Sciatic nerve (tissue), 2 donors: ENCODE results near the gene SNAPIN. TPM values are rescaled to one million over a fixed set of nuclear protein-coding genes. Genes with fewer than 3 reads are reported as not detected.
A peak's percentile ranks its signal among the peaks of the same experiment; 100 is the strongest.
"Not testable (repeated sequence)": the region's sequence is repeated elsewhere in the genome, so short reads cannot be mapped to it uniquely, and the experiment has no call there.

ENCODE experiments used
- ATAC-seq: fragments of 200-7000 bp; cut with Tn5 transposase; one replicate; pipeline ENCODE4 v1.9.1; 2020; ENCODE audit warnings: mild to moderate bottlenecking, moderate library complexity
- DNase-seq: peaks from one replicate; pipeline ENCODE4 v3.0.0-alpha.2; 2020; ENCODE audit warnings: low spot score
- intact Hi-C: fragments of 100-400 bp; cut with DNase I; formaldehyde crosslinking; loops from one replicate; pipeline ENCODE4 v1.14.2; 2022
- total RNA-seq: library from RNA; stranded (reverse); fragmentation: NEBNext Ultra II Directional; extraction: Animal tissue kit (Norgen Biotek cat#: 25700); gene quantifications from one replicate; pipeline ENCODE4 v1.2.1, GENCODE V29; 2021
- donor health status: DM: no; HTN: no; CAD: no.
- donor health status: DM: no; HTN: no; CAD: no.

SNAPIN gene
- total RNA-seq, 1 donor from 2014 or later = 30.2 TPM

DNA sequence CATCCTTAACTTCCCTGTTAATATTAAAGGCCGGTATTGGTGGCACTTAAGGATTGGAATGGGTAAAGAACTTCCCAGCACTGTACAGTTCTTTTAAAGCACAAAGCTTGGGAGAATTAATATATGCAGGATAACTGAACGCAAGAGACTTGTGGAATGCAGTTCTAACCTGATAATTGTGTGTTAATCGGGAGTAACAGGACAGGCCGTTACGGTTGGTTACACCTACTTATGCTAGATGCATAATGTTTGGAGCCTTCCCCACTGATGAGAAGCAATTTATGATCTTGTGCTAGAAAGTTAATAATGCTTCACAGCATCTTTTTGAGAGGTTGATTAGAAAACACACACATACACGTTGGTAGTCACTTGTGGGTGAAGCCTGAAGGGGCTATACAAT is 17.6 kb upstream of the SNAPIN start:
- intact Hi-C loops = no loop called here
- DNase-seq (no peak), ATAC-seq (no peak)

DNA sequence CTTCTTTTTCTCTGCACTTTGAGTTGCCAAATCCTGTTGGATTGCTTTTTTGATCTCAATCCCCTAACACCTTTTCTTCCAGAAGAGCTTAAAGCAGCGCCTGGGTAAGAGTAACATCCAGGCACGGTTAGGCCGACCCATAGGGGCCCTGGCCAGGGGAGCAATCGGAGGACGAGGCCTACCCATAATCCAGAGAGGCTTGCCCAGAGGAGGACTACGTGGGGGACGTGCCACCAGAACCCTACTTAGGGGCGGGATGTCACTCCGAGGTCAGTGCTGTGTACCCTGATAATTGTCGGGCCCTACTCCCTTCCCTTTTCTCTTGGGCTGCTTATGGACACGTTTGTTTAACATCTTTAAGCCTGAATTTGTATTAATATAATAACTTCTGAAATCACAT is 16.3 kb upstream of the SNAPIN start:
- ATAC-seq = no peak
- intact Hi-C loops = no loop called here

DNA sequence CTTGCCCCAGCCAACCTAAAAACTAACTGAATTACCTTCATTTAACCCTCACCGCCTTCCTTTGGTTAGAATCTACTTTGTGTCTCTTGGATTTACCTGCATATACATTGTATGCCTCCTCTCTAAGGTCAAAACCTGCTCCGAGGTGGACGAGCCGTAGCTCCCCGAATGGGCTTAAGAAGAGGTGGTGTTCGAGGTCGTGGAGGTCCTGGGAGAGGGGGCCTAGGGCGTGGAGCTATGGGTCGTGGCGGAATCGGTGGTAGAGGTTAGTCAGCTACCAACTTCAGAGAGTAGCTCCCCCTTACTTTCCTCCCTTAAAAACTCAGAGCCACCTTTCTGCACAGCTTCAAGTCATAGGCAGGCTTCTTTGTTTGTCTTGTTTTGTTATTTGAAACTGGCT is 15.4 kb upstream of the SNAPIN start:
- DNase-seq = no peak
- intact Hi-C loops = no loop called here
- no peak for ATAC-seq

More for the DNA sequence above, 16.3 kb upstream of the SNAPIN start:
- no peak for DNase-seq

- DNase-seq (no peak), ATAC-seq (no peak)
- intact Hi-C loops = no loop called here
Measured at GRCh38 chr1:153643816-153644215, 14.7 kb upstream of the SNAPIN start.

GRCh38 chr1:153646672-153647345 is 11.7 kb upstream of the SNAPIN start:
- no peak for DNase-seq
- intact Hi-C loops = no loop called here
- peak; percentile 47 for ATAC-seq

DNA sequence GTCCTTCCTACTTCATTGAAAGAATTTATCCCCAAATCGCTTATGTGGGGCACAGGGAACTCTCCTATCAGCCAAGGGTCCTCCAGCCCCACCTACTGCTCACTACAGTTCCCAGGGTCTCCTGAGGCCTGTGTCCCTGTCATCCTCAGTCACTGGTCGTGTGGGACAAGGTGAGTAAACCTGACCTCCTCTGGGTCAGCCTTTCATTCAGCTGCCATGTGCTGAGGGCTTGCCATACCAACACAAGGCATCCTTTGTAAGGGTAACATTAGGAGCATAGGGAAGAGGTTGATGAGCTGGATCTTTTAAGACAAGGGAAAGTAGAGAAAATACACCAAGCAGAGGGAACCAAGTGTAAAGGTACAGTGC is 11.2 kb upstream of the SNAPIN start:
- ATAC-seq (peak; percentile 23), DNase-seq (no peak)
- intact Hi-C loops = no loop called here

DNA sequence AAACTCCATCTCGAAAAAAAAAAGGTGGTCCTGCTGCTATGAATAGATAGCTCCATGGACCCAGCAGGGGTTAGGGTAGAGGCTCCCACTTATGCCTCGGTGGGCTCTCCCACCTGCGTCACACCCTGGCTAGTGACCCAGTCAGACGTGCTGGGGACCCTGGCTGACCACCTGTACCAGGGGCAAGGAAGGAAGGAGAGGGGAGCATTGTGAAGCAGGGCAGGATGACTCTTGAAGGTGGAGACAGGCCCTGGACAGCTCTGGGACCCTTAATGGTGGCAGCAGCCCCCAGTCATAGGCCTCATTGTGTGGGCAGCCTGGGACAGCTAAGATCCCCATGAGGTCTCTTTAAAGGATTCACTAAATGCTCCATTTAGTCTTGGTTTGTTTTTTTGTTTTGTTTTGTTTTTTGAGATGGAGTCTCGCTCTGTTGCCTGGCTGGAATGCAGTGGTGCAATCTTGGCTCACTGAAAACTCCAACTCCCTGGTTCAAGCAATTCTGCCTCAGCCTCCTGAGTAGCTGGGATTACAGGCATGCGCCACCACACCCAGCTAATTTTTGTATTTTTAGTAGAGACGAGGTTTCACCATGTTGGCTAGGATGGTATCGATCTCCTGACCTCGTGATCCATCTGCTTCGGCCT is 10.4 kb upstream of the SNAPIN start:
- ATAC-seq (no peak), DNase-seq (no peak)
- intact Hi-C loops = no loop called here

GRCh38 chr1:153649137-153649862 is 9.2 kb upstream of the SNAPIN start:
- no peak for ATAC-seq
- intact Hi-C loops = no loop called here
- DNase-seq = no peak

DNA sequence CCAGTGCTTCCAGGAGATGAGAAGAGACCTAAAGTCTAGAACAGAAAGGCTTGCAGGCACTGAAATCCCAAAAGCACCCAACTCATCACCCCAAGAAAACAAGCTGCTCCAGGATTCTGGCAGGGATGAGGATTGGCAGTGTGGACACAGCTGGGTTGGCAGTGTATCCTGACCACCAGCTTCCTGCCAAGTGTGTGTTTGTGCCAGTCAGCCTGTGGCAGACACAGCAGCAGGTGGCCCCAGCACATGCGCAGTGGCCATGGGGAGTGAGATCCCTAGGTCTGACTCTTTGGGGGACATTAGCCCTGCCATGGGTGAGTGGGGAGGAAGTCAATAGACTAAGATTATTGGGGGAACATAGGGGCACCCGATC is 8.7 kb upstream of the SNAPIN start:
- DNase-seq (no peak), ATAC-seq (no peak)
- intact Hi-C loops = no loop called here

DNA sequence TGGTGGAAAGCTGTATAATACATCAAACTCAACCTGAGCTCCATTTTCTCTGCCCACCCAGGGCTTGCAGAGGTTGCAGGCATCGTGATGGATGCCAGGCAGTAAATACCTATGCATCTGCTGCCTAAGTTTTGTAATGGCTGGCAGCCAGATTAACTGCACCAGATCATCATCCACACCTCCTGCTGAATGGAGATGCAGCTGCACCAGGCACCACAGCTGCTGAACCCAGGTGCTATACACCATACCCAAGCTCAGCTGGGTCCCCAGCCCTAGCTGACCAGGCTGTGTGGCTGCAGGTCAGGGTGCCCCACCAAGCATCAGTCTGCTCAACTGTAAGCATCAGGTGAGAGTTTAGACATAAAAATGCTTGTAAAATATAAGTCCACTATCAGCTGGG is 6.7 kb upstream of the SNAPIN start:
- ATAC-seq (no peak), DNase-seq (no peak)
- intact Hi-C loops = no loop called here

DNA sequence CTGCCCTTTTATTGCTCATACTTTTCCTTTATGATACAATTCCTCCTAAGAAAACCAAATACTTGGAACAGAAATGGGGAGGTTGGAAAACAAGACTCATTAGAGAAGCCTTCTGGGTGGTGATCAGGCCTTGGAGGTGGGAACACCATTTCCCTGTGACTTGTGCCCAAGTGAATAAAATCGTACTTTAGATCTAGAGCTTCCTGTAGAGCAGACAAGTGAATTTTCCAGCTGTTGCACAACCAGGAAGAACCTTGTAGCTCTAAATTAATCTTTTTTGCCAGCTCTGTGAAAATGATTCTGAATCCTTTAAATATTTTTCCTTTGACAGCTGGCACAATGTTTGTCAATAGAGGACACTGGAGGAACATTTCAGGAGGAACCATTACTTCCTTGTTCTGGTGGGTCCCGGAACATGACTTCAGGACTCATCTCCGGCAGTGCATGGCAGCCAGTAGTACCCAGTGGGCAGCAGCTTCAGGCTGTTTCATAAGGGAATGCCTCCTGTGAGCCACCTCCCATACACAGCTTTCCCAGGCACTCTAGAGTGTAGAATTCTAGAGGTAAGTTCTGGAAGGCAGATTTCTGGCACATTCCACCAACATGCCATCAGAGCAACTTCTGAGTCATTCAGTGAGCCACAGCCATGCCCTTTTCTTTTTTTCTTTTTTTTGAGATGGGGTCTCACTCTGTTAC is 5.5 kb upstream of the SNAPIN start:
- no peak for DNase-seq
- intact Hi-C loops = no loop called here
- ATAC-seq = no peak

- DNase-seq (no peak), ATAC-seq (no peak)
- intact Hi-C loops = no loop called here
Measured at GRCh38 chr1:153655333-153655732, 3.2 kb upstream of the SNAPIN start.

GRCh38 chr1:153659175-153659534 is 652 bp downstream of the SNAPIN start:
- intact Hi-C loops = no loop called here
- ATAC-seq (no peak), DNase-seq (no peak)

DNA sequence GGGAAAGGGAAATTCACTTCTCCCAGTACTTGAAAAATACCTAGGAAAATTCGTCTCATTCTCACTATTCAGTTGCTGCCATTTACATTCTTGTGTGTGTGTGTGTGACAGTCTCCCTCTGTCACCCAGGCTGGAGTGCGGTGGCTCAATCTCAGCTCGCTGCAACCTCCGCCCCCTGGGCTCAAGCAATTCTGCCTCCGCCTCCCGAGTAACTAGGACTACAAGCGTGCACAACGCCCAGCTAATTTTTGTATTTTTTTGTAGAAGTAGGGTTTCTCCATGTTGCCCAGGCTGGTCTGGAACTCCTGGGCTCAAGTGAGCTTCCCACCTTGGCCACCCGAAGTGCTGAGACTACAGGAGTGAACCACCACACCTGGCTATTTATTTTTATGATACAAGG is 1.2 kb downstream of the SNAPIN start:
- no peak for DNase-seq
- intact Hi-C loops = no loop called here
- ATAC-seq = no peak

DNA sequence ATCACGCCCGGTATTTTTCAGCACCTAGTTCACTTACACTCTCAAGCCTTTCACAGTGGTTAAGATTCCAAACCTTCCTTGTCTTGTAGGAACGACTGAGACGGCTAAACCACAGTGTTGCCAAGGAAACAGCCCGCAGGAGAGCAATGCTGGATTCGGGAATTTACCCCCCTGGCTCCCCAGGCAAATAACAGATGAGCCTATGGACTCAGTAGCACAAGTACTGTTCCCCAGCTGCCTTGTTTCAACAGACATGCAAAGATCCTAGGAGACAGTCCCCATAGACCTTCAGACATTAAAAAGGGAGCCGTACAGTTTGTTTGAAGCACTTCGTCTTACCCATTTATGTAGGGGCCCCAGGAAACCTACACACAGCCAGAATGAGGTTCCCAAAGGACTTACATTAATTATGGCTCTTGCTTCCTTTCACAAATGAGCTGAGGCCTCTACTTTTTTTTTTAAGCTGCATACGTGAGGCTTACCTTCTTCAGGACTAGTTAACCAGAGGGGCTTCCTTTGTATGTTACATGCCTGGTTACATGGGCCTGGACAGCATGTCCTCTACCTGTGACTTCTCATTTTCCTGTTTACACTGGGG is 2.7 kb downstream of the SNAPIN start:
- intact Hi-C loops = no loop called here
- ATAC-seq (no peak), DNase-seq (no peak)

DNA sequence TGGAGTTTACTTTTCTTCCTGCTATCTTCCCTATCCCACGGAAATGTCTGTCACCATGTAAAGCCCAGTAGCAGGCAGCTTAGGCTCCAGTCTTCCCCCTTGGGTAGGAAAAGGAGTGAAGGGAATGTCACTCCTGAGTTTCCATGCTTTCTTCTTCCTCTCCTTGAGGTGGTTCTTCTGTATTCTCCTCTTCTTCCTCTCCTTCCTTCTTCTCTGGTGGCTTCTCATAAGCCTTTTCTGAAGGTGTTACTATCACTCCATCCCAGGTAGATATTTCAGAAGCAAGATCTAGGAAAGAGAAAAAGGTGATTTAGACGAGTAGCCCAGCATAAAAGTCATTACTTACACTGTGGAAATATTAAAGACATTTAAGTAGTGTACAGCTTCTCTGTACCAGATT is 3.8 kb downstream of the SNAPIN start:
- ATAC-seq (no peak), DNase-seq (no peak)
- intact Hi-C loops = no loop called here

DNA sequence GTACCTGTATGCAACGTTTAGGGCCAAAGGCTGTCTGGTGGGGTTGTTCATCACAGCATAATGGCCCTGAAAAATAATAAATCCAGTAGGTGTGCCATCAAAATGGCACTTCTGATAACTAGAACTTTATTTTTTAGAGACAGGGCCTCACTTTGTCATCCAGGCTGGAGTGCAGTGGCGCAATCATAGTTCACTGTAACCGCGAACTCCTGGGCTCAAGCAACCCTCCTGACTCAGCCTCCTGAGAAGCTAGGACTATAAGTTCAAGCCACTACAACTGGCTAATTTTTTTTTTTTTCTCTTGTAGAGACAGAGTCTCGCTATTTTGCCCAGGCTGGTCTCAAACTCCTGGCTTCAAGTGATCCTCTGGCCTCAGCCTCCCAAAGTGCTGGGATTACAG is 4.7 kb downstream of the SNAPIN start:
- intact Hi-C loops = no loop called here
- ATAC-seq (no peak), DNase-seq (peak; percentile 15)

DNA sequence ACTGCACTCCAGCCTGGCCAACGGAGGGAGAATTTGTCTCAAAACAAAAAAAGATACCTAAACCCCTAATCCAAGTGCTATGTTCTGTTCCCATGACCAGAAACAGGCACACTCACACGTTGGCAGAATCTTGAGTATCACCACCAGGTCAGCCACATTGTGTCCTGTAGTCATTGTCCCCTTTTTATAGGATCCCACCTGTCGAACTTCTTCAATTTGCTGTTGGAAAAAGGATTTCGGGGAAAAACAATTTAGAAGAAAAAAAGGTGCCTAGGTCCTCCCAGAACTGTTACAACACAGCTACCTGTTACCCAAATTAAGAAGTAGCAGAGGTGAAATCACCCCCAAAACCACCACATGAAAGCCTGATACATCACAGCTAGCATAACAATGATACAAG is 8.9 kb downstream of the SNAPIN start:
- DNase-seq = no peak
- intact Hi-C loops = no loop called here
- ATAC-seq = no peak

- DNase-seq, intact Hi-C loops, ATAC-seq: not testable (repeated sequence)
Measured at GRCh38 chr1:153668672-153669071, 10.2 kb downstream of the SNAPIN start.

- DNase-seq = no peak
- intact Hi-C loops = no loop called here
- no peak for ATAC-seq
Measured at GRCh38 chr1:153669606-153670005, 11.1 kb downstream of the SNAPIN start.
